GM18868 (cell line): Measurements from ENCODE around the gene BCL11A.
A peak's percentile ranks its signal among the peaks of the same experiment; 100 is the strongest.
"Not testable (repeated sequence)": the region's sequence is repeated elsewhere in the genome, so short reads cannot be mapped to it uniquely, and the experiment has no call there.

Experiments used
- ATAC-seq: cut with Tn5 transposase; IDR thresholded peaks from one replicate; pipeline ENCODE4 v1.9.1; 2021; ENCODE audit warnings: mild to moderate bottlenecking, moderate library complexity; ENCODE audit not compliant: unreplicated experiment

BCL11A gene

DNA sequence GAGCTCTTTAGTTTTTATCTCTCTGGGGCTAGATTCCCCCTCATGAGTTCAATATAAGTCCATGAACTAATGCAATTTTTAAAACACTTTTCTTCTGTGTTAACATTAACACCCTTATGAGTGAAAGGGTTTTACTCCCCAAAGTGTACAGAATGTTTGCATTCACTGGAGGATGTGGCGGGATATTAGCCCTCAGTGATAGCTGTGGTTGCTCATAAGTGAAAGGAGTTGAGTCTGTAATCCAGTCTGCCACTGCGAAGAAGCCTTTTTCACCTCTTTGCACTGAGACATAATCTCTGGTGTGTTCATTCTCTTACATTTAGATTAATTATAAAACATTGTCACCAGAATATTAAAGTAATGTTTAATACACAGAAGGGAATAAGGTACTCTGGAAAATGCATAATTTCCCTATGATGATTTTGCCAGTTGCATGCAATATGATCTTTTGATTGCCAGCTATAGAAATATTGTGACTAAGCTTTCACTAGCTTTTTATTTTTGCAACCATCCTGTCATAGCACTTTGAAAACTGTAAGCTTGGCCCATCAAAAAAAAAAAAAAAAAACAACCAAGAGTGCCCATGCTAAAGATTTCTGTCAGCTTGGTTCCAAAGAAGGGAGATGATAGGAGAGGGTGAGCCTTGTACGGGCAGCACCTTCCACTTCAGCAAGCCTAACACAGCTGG lies 113.2 kb downstream of the BCL11A start:
- ATAC-seq: peak; percentile 28

DNA sequence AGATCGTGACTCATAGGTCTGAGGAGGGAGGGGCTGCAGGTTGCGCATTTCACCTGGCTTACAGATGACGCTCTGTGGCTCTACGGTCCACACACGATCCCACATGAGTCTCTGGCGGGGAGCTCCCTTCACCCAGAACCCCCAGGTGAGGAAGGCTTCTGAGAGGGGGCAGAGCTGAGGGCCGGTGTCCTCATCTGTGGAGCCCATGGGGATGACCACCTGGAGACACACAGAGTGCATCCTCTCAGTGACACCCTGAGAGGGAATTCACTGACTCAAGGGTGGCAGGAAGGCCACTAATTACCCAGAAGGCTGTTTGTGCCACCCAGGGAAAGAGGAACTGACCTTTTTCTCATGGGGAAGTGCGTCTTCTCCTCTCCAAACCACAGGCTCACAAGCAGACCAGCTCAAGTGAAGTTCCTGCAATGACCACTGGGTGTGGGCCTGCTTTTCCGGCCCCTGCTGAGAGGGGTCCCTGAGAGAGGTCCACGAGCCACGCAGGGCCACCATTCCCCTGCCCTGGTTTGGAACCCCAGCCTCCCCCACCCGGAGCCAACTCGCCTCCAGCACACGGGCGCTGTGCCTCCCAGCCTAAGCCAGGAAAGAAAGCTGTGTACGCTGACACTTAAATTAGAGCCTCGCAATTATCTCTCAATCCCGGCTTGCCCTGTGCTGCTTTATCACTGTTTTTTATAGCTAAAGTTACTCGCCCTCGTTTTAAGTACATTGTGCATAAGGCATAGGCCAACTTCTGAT lies 114.1 kb downstream of the BCL11A start:
- peak; percentile 96 for ATAC-seq

DNA sequence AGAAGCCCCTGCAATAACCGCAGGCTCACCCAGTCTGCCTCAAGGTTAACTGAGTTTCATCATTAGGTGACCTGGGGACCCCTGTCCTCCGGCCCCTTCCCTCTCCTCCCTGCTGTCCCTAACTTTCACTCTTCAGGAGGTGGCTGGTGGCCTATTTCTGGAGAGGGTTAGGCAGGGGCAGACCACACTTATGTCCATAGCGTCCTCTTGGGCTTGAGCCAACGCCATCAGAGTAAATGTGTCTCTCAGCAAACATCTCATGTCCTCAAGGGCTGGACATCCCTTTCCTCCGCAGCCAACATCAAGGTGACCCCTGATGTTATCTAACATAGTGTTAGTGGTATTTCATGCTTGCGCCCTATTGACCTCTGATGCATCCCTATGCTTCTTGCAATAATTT lies 114.8 kb downstream of the BCL11A start:
- ATAC-seq: no peak

DNA sequence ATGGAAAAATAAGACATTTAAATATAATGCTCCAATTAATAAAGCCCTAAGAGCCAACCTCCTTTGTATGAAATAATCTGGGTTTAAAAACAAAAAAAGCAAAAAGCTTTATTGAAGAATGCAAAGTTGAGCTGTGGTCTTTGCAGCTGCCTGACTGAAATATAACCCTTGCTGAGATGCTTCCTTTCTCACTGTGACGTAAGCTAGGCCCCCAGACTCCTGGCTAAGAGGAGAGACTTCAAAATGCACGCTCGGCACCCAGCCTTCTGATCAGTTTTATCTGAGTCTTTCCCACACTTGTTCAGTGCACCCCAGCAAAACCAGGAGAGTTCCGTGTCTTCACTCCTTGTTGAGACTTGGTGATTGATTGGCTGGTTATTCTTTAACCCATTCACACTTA lies 115.3 kb downstream of the BCL11A start:
- ATAC-seq: no peak

DNA sequence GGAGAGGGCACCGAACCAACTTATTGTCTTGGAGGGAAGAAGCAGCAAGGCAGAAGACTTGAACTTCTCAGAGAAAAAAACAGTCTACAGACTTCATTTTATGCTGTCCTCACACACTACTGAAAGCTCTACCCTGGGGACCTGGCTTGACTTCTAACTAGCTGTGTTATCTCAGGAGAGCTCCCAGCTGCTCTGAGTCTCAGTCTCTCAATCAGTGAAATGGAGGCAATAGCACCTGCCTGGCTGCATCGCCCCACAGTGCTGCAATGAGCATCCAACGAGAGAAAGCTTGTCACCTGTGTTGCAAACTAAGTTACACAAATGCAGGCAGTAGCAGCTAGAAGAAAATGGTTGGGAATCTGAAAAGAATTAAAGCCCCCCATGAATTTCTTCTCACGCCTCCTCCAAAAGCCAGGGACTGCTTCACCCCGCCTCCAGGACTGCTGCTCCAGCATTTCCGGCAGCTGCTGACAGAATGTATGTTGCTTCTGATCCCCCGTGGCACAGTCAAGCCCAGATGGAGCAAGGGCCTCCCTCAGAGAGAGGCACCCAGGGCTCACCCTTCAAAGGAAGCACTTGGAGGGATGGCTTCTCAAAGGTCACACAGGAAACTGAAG lies 116.3 kb downstream of the BCL11A start:
- ATAC-seq: no peak

DNA sequence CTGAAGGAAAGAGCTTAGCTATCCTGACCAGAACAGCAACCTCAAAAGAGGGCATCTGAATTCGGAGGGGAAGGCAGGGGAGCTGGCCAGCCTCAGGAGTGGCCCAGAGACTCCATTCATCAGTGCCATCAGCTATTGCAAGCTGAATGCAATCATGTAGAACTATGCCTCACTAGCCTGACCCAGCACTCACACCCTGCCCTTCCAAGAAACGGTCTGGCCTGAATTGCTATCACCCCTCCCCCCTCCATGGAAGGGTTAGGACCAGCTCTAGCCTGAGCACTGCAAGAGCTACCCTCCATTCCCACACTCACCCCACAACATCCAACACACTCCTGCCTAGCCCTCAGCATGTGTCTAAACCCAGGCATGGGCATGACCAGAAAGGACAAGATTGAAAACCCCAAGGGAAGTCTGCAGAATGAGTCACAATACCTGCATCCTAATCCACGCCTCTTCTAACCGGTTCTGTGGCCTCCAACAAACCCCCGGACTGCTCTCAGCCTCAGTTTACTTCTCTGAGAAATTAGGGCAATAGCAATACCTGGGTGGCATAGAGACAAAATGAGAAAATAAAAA lies 120.3 kb downstream of the BCL11A start:
- peak; percentile 61 for ATAC-seq

DNA sequence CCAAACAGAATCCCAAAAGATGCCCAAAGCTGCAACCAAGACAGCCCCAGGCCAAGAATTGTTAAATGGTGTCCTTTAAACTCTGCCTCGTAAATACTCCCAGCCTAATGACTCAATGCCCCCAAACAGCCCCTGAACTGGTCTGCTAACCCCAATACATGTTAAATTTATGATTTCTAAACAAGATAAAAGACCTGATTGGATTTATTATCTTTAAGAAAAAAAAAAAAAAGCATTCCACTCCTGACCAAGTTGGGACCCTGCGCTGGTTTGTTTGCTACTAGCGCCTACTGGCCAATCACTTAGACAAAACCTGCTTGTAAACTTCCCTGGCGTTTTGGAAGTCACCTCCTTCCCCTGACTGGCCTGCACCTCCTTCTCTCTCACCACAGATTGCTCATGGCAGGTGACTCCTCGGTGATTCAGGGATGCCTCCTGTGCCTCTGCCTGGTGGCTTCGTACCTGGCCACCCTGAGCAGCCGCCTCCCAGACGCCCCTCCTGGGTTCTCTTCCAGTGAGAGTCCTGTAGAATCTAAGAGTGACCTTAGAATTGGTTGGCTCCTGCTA lies 121.3 kb downstream of the BCL11A start:
- no peak for ATAC-seq

DNA sequence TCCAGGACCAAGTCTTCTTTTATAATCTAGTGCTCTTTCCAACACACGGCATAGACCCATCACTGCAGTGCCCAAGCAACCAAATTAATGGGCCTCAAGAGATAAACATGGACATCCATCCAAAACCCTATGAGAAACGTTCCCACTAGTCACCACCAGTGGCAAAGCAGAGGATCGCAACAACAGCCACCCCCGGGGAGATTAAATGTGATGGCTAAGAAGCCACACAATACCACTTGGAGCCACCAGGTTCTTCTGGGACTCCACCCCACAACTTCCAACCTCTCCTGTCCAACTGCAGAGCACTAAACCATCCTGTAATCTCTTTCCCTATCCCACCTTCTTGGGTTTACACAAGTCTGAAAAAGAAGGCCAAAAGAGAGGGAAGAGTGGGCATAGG lies 123.8 kb downstream of the BCL11A start:
- no peak for ATAC-seq

DNA sequence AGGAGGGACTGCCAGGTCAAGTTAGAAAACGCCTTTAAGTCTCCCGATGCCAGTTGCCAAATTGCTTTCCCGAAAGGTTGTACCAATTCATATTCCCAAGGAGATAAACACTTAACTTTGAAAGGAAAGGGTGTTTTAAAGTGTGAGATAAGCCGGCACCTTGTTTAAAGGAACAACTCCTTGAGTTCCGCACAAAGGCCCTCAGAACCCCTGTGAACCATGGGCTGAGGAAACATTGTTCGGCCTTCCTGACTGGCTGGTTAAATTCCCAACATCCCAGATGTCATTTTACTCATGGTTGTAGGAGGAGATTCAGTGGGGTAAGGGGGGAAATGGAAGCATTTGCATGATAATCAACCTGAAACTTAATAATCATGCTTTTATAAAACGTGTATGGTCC lies 126.6 kb downstream of the BCL11A start:
- no peak for ATAC-seq

DNA sequence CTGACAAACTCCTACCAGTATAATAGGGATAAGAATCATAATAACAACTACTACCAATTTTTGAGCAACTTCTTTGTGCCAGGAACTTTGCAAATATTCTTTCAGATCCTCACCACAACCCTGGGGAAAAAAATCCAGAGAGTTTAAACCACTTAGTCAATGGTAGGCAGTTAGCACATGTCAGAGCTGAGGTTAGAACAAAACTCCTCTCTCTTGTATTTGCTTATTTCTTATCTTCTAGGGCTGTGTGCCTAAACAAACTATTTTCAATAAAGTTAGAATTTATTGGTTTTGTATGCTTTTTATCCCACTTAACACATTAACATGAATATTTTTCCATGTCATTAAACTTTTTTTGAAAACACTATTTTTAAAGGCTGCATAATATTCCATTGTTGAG lies 127.1 kb downstream of the BCL11A start:
- no peak for ATAC-seq

DNA sequence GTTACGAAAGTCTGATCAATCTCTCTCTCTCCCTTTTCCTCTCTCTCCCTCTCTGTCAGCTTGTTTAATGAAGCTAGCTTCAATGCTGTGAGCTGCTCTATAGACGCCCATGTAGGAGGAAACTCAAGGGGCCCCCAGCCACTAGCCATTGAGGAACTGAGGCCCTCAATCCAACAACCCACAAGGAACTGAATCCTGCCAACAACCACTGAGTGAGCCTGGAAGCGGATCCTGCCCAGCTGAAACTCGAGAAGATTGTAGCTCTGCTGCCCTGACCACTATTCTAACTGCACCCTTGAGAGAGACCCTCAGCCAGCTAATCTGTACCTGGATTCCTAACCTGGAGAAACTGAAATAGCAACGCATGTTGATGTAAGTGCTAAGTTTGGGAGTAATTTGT lies 129.2 kb downstream of the BCL11A start:
- ATAC-seq: no peak

DNA sequence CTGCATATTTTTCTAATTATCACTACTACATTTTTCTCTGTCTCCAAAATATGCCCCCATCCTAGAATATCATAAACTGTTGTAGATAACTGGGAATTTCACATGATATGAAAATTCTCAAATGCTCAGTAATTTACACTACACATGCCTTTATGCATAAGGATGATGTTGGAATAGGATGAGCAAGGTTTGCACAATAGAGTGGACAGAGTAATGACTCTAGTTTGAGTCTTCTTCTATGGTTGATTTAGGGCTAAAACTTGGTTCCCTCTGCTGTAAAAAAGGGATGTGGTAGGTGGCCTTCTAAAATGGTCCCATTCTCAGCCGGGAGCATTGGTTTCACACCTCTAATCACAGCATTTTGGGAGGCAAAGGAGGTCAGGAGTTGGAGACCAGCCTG lies 129.9 kb downstream of the BCL11A start:
- no peak for ATAC-seq

DNA sequence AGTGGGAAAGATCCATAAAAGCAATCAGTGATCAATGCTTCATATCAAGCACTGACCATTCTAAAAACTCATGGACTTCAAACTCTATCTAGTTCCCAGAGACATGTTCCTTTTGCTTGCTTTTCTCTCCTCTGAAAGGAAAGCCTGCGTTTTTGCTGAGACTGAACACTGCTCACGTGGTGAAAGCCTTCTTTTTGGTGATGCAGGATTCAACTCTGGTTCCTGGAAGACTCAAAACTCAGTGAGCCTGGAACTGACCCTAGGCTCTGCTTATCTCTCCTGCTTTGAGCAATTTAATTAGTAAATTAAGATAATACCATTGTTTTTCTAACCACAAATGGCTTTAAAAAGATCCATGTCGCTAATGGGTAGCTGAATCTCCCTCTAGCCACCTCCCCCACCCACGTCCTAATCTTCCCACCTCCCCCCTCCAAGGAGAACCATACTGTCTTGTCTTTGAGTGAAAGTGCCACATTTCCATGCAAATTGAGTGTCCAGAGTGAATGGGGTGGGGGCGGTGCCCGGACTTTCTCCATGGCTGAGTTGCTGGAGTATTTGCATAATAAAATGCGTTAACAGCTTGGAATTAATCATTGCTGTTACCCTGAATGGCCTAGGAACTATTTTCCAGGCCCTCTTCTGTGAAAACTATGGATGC lies 130.5 kb downstream of the BCL11A start:
- no peak for ATAC-seq

DNA sequence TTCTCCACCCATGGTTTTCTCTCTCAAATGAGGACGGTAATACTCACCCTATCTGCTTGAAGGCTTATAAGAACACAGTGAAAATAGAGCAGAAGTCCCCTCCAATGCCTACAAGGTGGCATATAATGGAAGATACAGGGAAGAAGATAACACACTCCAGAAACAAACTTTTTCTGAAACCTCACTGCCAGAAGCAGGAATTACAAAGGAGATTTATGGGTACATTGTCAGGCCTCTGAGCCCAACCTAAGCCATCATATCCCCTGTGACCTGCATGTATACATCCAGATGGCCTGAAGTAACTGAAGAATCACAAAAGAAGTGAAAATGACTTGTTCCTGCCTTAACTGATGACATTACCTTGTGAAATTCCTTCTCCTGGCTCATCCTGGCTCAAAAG lies 136.2 kb downstream of the BCL11A start:
- ATAC-seq: not testable (repeated sequence)

DNA sequence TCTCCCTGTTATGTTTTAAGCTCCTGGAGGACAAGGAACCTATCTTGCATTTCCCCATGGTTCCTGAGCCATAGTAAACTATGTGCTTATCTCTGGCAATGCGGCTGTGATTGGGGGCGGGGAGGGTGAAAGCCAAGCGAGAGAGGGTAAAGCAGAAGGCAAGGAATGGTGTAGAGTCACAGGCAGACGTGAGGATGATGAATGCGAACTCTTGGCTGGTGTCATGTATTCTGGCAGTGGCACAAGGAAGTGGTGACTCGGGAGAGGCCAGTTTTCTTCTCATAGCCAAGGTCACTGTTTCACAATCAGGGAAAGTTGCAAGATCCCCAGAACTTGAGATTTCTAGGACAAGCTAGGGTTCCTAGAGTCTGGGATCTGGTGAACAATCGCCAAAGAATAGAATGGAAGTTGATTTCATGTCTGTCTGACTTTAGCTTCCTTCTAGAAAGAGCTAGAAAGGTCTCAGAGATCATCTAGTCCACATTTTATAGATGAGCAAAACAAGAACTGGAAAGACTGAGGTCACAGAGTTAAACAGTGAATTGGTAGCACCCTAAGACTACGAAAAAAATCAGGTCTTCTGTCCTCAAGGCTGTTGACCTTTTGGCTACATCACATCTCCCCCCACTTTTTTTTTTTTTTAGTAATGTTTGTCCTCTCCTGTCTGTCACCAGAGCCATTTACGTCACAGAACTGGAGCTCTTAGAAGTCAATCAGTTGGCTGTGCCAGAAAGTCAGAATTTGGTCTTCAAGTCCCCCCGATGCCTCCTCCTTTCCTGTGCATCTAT lies 137.0 kb downstream of the BCL11A start:
- no peak for ATAC-seq

DNA sequence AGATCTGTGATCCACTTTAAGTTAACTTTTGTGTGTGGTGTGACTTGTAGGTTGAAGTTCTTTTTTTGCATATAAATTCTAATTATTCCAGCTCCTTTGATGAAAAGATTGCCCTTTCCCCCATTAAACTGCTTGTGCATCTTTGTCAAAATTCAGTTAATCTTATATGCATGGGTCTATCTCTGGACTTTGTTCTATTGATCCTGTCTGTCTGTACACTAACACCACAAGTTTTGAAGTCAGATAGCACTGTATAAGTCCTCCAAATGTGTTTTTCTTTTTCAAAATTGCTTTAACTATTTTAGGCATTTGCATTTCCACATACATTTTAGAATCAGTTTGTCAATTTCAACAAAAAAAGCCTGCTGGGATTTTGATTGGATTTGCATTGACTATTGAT lies 137.6 kb downstream of the BCL11A start:
- ATAC-seq: no peak

DNA sequence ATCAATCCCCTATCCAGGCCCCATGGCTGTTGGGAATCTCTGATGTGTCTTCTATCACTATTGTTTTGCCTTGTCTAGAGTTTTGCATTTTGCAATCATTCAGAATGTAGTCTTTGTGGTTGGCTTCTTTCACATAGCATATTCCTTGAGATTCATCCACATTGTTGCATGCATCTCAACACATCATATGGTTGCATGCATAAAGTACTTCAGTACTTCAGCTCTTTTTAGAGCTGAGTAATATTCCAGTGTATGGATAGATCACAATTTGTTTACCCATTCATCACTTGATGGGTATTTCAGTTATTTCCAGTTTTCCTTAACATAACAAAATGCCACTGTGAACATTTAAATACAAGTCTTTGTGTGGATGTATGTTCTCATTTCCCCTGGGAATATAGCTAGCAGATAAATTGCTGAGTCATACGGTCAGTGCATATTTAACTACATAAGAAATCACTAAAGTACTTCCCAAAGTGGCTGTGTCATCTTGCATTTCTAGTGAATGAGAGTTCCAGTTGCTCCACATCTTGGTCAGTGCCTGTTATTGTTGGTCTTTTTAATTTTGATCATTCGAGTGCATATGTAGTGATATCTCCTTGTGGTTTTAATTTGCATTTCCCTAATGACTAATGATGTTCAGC lies 138.8 kb downstream of the BCL11A start:
- no peak for ATAC-seq

DNA sequence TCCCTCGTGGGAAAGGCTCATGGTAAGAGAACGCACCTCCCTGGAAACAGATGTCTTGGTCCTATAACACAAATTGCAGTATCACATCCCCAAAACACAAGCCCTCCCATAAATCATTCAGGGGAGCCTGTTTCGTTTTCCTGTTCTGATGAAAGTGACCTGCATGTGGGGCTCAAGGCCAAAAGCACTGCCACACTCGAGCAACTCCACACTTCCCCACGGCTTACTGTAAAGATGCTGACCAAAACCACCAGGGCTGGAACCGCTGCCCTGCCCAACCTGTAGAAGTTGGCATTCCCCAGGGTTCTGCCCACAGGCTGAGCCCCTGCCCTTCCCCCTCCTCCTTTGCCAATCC lies 139.7 kb downstream of the BCL11A start:
- peak; percentile 72 for ATAC-seq

DNA sequence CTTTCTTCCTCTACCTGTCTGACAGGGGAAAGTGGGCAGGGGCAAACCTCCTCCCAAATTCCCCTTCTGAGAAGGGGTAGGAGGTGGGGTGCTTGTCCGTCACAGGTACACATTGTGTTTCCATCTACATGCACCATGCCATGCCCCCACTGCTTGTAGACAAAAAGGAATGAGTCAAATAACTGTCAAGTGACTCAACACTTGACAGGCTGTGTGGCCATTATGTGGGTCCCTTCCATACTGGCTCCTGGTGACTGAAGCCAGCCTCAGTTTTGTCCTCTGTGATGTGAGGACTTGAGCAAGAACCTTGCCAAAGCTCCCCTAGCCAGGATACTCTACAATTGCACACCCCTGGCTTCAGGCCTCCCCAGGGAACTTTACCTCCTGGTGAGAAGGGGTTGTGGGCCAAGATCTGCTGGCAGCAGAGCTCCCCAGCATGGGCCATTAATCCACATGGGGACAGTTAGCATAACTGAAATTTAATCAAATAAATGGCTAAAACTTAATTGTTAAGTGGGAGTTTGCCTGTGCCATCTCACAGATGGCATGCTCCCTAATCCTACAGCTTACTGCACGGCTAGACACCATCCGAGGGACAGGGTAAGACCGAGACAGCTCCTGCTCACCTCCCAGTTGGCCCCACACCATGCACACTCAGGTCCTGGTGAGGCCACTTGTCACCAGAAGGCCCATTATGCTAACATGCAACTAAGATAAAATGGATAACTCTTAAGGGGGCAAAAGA lies 140.2 kb downstream of the BCL11A start:
- peak; percentile 47 for ATAC-seq
